Gastroesophageal sphincter (tissue), 4 donors: ENCODE data around the gene HEPHL1. TPM values are rescaled to one million over a fixed set of nuclear protein-coding genes. Genes with fewer than 3 reads are reported as not detected.

Source experiments
- ATAC-seq: fragments of 150-250 bp; one replicate; pipeline ENCODE4 v1.9.1; 2016; ENCODE audit warnings: mild to moderate bottlenecking, moderate library complexity
- H3K27ac ChIP-seq, 4 donors: fragments of 200-600 bp; sonication (generic) in 3 of 4; 1 replicate in 3 of 4; 2 replicates in 1 of 4; pipeline ENCODE4 v1.5.1; 2016 to 2019
- H3K27me3 ChIP-seq: fragments of 200-600 bp; sonication (generic); one replicate; pipeline ENCODE4 v1.5.1; 2019
- H3K36me3 ChIP-seq, 2 donors: fragments of 200-600 bp; sonication (generic); one replicate each; pipeline ENCODE4 v1.5.1; 2019; ENCODE audit warnings: control low read depth in 1 of 2
- H3K4me1 ChIP-seq, 3 donors: fragments of 200-600 bp; sonication (generic); 1 replicate in 2 of 3; 2 replicates in 1 of 3; pipeline ENCODE4 v1.5.1; 2016 to 2019; ENCODE audit warnings: control low read depth in 2 of 3
- H3K4me3 ChIP-seq, 2 donors: fragments of 200-600 bp; sonication (generic); one replicate each; pipeline ENCODE4 v1.5.1; 2019; ENCODE audit warnings: mild to moderate bottlenecking in 1 of 2, moderate library complexity in 1 of 2
- H3K9me3 ChIP-seq, 3 donors: fragments of 200-600 bp; sonication (generic); one replicate each; pipeline ENCODE4 v1.5.1; 2017 to 2019; ENCODE audit warnings: control low read depth in 2 of 3
- EP300 ChIP-seq: sonication (generic); formaldehyde crosslinking; IDR thresholded peaks from one replicate; pipeline ENCODE4 v1.6.1; 2017; ENCODE audit warnings: antibody characterized with exemption, mild to moderate bottlenecking
- POLR2A ChIP-seq, 2 donors: fragments of 450-650 bp; IDR thresholded peaks; one replicate each; pipeline ENCODE4 v1.6.1; 2017; ENCODE audit warnings: antibody characterized with exemption in 2 of 2, mild to moderate bottlenecking in 2 of 2, moderate library complexity in 1 of 2
- POLR2AphosphoS5 ChIP-seq: sonication (generic); formaldehyde crosslinking; IDR thresholded peaks from one replicate; pipeline ENCODE4 v1.6.1; 2017; ENCODE audit warnings: antibody characterized with exemption
- whole genome bisulfite sequencing, 2 donors: methylation state at CpG; one replicate each; pipeline ENCODE4 v1.1.5; 2018; ENCODE audit warnings: low coverage in 1 of 2; 5-methylcytosine and 5-hydroxymethylcytosine counted together
- total RNA-seq, 4 donors: library from RNA; depleted of rRNA; stranded (reverse); fragments of >200 nt; gene quantifications; one replicate each; pipeline ENCODE4 v1.1.0, GENCODE V29; 2016
- TF ChIP-seq, protein P1 (sequence below), 4 experiments: fragments of 200-600 bp in 2 of 4; fragments of 450-650 bp in 2 of 4; sonication (generic) in 1 of 4; IDR thresholded peaks; one replicate each; pipeline ENCODE4 v1.5.1; 2017 to 2019; ENCODE audit warnings: antibody characterized with exemption in 4 of 4, mild to moderate bottlenecking in 2 of 4, moderate library complexity in 2 of 4

The HEPHL1 gene
- total RNA-seq, 4 donors from 2014 or later, result 0.16 to 0.67 TPM; not detected in 2

DNA sequence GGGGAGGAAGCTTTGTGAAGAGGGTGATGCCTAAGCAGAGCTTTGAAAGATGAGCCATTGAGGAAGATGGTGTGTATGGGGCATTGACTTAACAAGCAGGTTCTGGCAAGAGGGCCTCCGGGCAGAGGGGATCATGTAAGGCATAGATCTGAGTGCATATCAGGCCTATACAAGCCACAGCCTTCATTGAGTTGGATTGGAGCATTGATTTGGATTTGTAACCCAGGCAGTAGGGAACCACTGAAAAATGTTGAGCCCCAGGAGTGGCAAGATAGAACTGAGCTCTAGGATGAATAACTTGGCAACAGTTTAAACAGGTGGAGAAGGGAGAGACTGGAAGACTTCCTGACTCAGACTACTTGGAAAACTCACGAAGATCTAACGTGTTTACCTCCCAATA is 128.9 kb downstream of the HEPHL1 start:
- Histone ChIP-seq H3K4me1 (peaks cover 0 to 81% (median 17%) of the 10 kb centered on the region in 3 donors), H3K9me3 (no peaks in the 10 kb centered on the region), H3K27me3 (no peaks in the 10 kb centered on the region), H3K4me3 (no peak overlapping the region), H3K36me3 (peaks cover 0 to 9% of the 10 kb centered on the region in 2 donors), H3K27ac (no peak overlapping the region)
- no peak for ATAC-seq
- 76 to 91% methylated on average over 3 of the region's 3 CpGs for WGBS, 2 donors
- TF ChIP-seq POLR2A (IDR thresholded peaks at IDR 0.05) (no peak), EP300 (no peak), POLR2AphosphoS5 (no peak)
- TF ChIP-seq, protein P1, sequence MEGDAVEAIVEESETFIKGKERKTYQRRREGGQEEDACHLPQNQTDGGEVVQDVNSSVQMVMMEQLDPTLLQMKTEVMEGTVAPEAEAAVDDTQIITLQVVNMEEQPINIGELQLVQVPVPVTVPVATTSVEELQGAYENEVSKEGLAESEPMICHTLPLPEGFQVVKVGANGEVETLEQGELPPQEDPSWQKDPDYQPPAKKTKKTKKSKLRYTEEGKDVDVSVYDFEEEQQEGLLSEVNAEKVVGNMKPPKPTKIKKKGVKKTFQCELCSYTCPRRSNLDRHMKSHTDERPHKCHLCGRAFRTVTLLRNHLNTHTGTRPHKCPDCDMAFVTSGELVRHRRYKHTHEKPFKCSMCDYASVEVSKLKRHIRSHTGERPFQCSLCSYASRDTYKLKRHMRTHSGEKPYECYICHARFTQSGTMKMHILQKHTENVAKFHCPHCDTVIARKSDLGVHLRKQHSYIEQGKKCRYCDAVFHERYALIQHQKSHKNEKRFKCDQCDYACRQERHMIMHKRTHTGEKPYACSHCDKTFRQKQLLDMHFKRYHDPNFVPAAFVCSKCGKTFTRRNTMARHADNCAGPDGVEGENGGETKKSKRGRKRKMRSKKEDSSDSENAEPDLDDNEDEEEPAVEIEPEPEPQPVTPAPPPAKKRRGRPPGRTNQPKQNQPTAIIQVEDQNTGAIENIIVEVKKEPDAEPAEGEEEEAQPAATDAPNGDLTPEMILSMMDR (IDR thresholded peaks at IDR 0.05), result no peak

DNA sequence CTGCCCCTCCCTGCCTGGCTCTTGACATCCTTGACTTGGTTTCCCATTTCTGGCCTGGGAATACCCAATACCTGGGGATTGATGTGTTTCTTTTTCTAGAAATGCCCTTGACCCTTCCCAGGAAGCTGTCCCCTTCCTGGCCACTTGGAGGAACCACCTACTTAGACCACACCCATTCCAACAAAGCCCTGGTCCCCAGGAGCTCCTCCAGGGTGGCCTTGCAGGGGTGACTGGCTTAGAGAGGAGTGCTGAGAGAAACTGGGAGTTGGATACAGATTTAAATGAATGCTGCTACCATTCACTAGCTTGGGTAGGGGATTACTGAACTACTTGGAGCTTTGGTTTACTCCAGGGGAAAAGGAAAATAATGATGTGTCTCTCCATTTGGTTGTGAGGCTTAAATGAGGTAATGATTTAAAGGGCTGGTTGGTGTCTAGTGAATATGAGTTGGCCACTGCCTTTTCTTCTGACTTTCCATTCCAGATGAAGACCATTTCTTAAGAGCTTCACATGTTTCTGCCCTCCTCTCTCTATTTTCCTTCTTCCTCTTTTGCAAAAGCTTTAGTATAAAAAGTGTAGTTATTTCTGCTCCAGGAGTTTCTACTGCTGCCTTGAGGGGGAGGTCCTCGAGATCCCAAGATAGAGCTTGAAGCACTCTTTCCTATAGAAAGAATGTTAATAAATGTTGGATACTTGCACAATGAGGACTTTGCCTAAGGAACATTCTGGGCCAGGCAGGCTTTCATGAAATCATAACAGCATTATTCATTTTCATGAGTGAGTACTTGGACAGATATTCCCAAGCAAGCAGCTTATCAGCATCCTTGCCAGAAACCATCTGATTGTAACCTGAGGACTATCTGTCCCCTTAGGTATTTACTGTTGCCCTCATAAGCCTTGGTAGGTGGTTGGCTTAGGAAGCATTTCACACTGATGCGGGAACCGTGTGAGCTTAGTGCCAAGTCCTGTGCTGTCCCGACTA is 129.8 kb downstream of the HEPHL1 start:
- WGBS, 2 donors, result 80 to 84% methylated on average over 2 to 3 of the region's 4 CpGs
- peaks cover 0 to 78% (median 17%) of the 10 kb centered on the region in 3 donors for H3K4me1 ChIP-seq
- H3K27ac ChIP-seq, result no peak overlapping the region

DNA sequence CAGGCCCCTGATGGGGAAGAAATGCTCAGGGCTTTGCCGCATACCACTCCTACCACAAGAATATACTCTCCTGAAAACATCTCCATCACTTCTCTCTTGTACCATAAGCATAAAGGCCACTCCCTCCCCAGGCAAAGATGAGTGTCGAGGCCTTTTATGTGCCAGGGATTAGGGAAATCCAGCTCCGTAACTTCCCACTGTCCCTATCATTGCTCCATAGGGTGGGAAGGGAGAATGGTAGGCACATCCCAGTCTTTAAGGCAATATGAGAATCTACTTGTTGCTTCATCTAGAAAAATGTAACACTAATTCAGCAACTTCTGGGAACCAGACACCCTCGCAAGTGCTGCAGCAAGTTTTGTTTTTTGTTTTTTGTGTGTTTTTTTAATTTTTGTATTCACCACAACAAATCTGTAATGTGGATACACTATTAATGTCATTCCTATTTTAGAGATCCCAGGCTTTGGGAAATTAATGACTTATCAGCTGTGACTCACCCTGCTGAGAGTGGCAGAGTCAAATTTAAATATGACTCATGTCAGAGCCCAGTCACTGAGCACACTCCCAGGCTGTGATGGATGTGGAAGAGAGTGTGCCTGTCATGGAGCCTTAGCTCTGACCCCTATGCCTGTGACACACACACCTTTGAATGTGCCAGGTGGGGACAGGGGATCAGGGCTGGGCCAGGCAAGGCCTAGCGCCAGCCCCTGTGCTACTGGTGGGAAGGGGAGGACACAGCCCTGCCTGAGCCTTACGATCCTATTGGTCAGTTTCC is 130.9 kb downstream of the HEPHL1 start:
- Histone ChIP-seq H3K27me3 (no peaks in the 10 kb centered on the region), H3K9me3 (no peaks in the 10 kb centered on the region), H3K27ac (peak overlapping the region in 1 of 4 donors; percentile 29), H3K4me3 (no peak overlapping the region), H3K4me1 (peaks cover 0 to 75% (median 17%) of the 10 kb centered on the region in 3 donors), H3K36me3 (peaks cover 0 to 9% of the 10 kb centered on the region in 2 donors)
- TF ChIP-seq EP300, result no peak
- TF ChIP-seq, protein P1 (IDR thresholded peaks at IDR 0.05), result no peak
- no peak for TF ChIP-seq POLR2A (IDR thresholded peaks at IDR 0.05)
- peak; percentile 49 for TF ChIP-seq POLR2AphosphoS5
- WGBS, 2 donors, result 77 to 88% methylated on average over 3 to 5 of the region's 6 CpGs
- peak; percentile 75 for ATAC-seq

More for the DNA sequence above, 129.8 kb downstream of the HEPHL1 start:
- Histone ChIP-seq H3K4me3 (no peak overlapping the region), H3K36me3 (peaks cover 0 to 9% of the 10 kb centered on the region in 2 donors), H3K9me3 (no peaks in the 10 kb centered on the region), H3K27me3 (no peaks in the 10 kb centered on the region)
- ATAC-seq, result no peak
- TF ChIP-seq POLR2AphosphoS5, result no peak
- TF ChIP-seq, protein P1 (IDR thresholded peaks at IDR 0.05), result no peak
- TF ChIP-seq POLR2A (IDR thresholded peaks at IDR 0.05), result no peak
- no peak for TF ChIP-seq EP300

DNA sequence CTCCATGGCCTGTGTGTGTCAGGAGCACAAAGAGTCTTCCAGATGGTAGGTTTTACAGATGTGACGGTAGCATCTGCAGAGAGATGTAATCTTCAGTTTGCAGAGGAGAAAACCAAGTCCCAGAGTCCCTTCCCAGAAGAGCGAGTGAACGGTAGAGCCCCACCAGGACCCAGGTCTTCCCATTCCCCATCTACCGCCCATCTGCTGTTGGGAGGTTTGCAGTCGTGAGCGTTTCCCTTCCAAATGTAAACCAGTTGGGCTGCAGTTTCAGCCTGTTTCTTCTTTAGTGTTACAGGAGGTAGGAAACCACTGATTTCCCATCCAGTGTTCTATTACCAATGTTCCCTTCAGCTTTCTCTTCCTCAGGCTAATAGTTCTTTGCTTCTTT is 131.5 kb downstream of the HEPHL1 start:
- Histone ChIP-seq H3K27ac (no peak overlapping the region), H3K36me3 (peaks cover 0 to 9% of the 10 kb centered on the region in 2 donors), H3K4me3 (no peak overlapping the region), H3K9me3 (no peaks in the 10 kb centered on the region), H3K27me3 (no peaks in the 10 kb centered on the region), H3K4me1 (peaks cover 0 to 75% (median 17%) of the 10 kb centered on the region in 3 donors)
- no peak for ATAC-seq
- 84 to 87% methylated on average over 3 to 5 of the region's 6 CpGs for WGBS, 2 donors
- TF ChIP-seq POLR2AphosphoS5, result no peak
- TF ChIP-seq EP300, result no peak
- no peak for TF ChIP-seq POLR2A (IDR thresholded peaks at IDR 0.05)
- TF ChIP-seq, protein P1 (IDR thresholded peaks at IDR 0.05), result no peak
